Liver (tissue), 9 donors: ENCODE measurements around the gene CLEC20A. TPM values are rescaled to one million over a fixed set of nuclear protein-coding genes. Genes with fewer than 3 reads are reported as not detected.

Experiments
- DNase-seq: peaks from one replicate; pipeline ENCODE4 v3.0.0-alpha.2; 2017; ENCODE audit warnings: low spot score
- H3K27ac ChIP-seq, 2 donors: one replicate each; pipeline ENCODE4 v1.7.0; 2013; ENCODE audit warnings: inconsistent platforms in 2 of 2, low read length in 2 of 2, control low read depth in 1 of 2, low read depth in 1 of 2, mild to moderate bottlenecking in 1 of 2
- H3K27me3 ChIP-seq, 4 donors: one replicate each; pipeline versions ENCODE4 v1.6.1 to v1.7.0; 2013; ENCODE audit warnings: low read length in 3 of 4, inconsistent platforms in 1 of 4, mild to moderate bottlenecking in 1 of 4, moderate library complexity in 1 of 4; ENCODE audit not compliant: control insufficient read depth in 4 of 4, insufficient read depth in 4 of 4
- H3K36me3 ChIP-seq, 4 donors: one replicate each; pipeline versions ENCODE4 v1.6.1 to v1.7.0; 2013; ENCODE audit warnings: low read length in 3 of 4, mild to moderate bottlenecking in 3 of 4, low read depth in 1 of 4, moderate library complexity in 1 of 4; ENCODE audit not compliant: control insufficient read depth in 4 of 4, insufficient read depth in 3 of 4
- H3K4me1 ChIP-seq, 4 donors: one replicate each; pipeline versions ENCODE4 v1.6.1 to v1.7.0; 2013; ENCODE audit warnings: low read length in 3 of 4, mild to moderate bottlenecking in 3 of 4, moderate library complexity in 1 of 4; ENCODE audit not compliant: control insufficient read depth in 4 of 4, insufficient read depth in 4 of 4
- H3K4me3 ChIP-seq, 3 donors: one replicate each; pipeline versions ENCODE4 v1.6.1 to v1.7.0; 2013; ENCODE audit warnings: low read length in 3 of 3, control low read depth in 1 of 3, low read depth in 1 of 3, mild to moderate bottlenecking in 1 of 3
- H3K9ac ChIP-seq, 2 donors: one replicate each; pipeline ENCODE4 v1.7.0; 2013; ENCODE audit warnings: low read length in 2 of 2, mild to moderate bottlenecking in 2 of 2, moderate library complexity in 2 of 2, control low read depth in 1 of 2, low read depth in 1 of 2
- H3K9me3 ChIP-seq, 4 donors: one replicate each; pipeline versions ENCODE4 v1.6.1 to v1.7.0; 2013; ENCODE audit warnings: low read length in 3 of 4; ENCODE audit not compliant: control insufficient read depth in 4 of 4
- EGR1 ChIP-seq, 2 donors: IDR thresholded peaks; 2 replicates each; pipeline ENCODE4 v1.6.1; 2016 to 2018; ENCODE audit warnings: antibody characterized with exemption in 2 of 2, low read depth in 2 of 2
- FOXA1 ChIP-seq: IDR thresholded peaks from 2 replicates; pipeline ENCODE4 v1.6.1; 2016; ENCODE audit warnings: antibody characterized with exemption
- FOXA2 ChIP-seq: IDR thresholded peaks from 2 replicates; pipeline ENCODE4 v1.6.1; 2016; ENCODE audit warnings: antibody characterized with exemption
- GABPA ChIP-seq, 2 donors: IDR thresholded peaks in 1 of 2; conservative IDR thresholded peaks in 1 of 2; 2 replicates each; pipeline ENCODE4 v1.6.1; 2016; ENCODE audit warnings: antibody characterized with exemption in 2 of 2, mild to moderate bottlenecking in 1 of 2, moderate library complexity in 1 of 2
- HNF4A ChIP-seq, 2 donors: conservative IDR thresholded peaks; 2 replicates each; pipeline ENCODE4 v1.6.1; 2016; ENCODE audit warnings: antibody characterized with exemption in 2 of 2, mild to moderate bottlenecking in 2 of 2
- HNF4G ChIP-seq: IDR thresholded peaks from 2 replicates; pipeline ENCODE4 v1.6.1; 2016; ENCODE audit warnings: antibody characterized with exemption
- JUND ChIP-seq, 2 donors: IDR thresholded peaks; 2 replicates each; pipeline ENCODE4 v1.6.1; 2016; ENCODE audit warnings: antibody characterized with exemption in 2 of 2
- NR2F2 ChIP-seq: IDR thresholded peaks from 2 replicates; pipeline ENCODE4 v1.6.1; 2016; ENCODE audit warnings: antibody characterized with exemption
- RAD21 ChIP-seq, 2 donors: IDR thresholded peaks; 2 replicates each; pipeline ENCODE4 v1.6.1; 2016; ENCODE audit warnings: antibody characterized with exemption in 2 of 2, mild to moderate bottlenecking in 2 of 2
- RXRA ChIP-seq, 2 donors: IDR thresholded peaks; 2 replicates each; pipeline ENCODE4 v1.6.1; 2017 to 2018; ENCODE audit warnings: antibody characterized with exemption in 2 of 2, mild to moderate bottlenecking in 1 of 2
- SP1 ChIP-seq: IDR thresholded peaks from 2 replicates; pipeline ENCODE4 v1.6.1; 2018; ENCODE audit warnings: antibody characterized with exemption, mild to moderate bottlenecking
- TAF1 ChIP-seq: conservative IDR thresholded peaks from 2 replicates; pipeline ENCODE4 v1.6.1; 2016; ENCODE audit warnings: antibody characterized with exemption, mild to moderate bottlenecking
- YY1 ChIP-seq: IDR thresholded peaks from 2 replicates; pipeline ENCODE4 v1.6.1; 2016; ENCODE audit warnings: antibody characterized with exemption, mild to moderate bottlenecking
- WGBS: extraction: QIAGEN DNeasy Blood & Tissue Kit; methylation state at CpG from one replicate; pipeline ENCODE4 v1.1.7; 2013; 5-methylcytosine and 5-hydroxymethylcytosine counted together
- polyA plus RNA-seq, 2 donors: library from polyadenylated mRNA; stranded (reverse) in 1 of 2; unstranded in 1 of 2; fragments of 200-250 nt in 1 of 2; fragments of >200 nt in 1 of 2; fragmentation: Nextera tagmentation in 1 of 2; extraction: Ambion mirVana in 1 of 2; gene quantifications; one replicate each; pipeline versions ENCODE4 v1.2.1 to v1.2.3, GENCODE V29; 2013 to 2015
- total RNA-seq, 2 donors: library from RNA; depleted of rRNA; stranded (reverse); fragments of >200 nt; gene quantifications; one replicate each; pipeline ENCODE4 v1.2.3, GENCODE V29; 2014
- TF ChIP-seq, protein P1 (sequence below): IDR thresholded peaks from 2 replicates; pipeline ENCODE4 v1.6.1; 2016; ENCODE audit warnings: antibody characterized with exemption
- TF ChIP-seq, protein P2 (sequence below): IDR thresholded peaks from 2 replicates; pipeline ENCODE4 v1.6.1; 2016; ENCODE audit warnings: antibody characterized with exemption, mild to moderate bottlenecking
- TF ChIP-seq, protein P3 (sequence below): fragments of 150-350 bp; IDR thresholded peaks from 2 replicates; pipeline ENCODE4 v1.5.1; 2017; ENCODE audit warnings: improper control_type of control experiment, low read depth, low read length; ENCODE audit not compliant: missing input control
- TF ChIP-seq, protein P4 (sequence below): IDR thresholded peaks from 2 replicates; pipeline ENCODE4 v1.6.1; 2016; ENCODE audit warnings: antibody characterized with exemption
- TF ChIP-seq, protein P5 (sequence below): IDR thresholded peaks from 2 replicates; pipeline ENCODE4 v1.6.1; 2016; ENCODE audit warnings: antibody characterized with exemption
- donor health status: healthy.
- donor health status: healthy.
- donor health status: healthy.
- donor health status: healthy.
- donor health status: healthy.

CLEC20A gene
- total and polyA plus RNA-seq, 4 donors = 0.33 TPM; not detected in 3

DNA sequence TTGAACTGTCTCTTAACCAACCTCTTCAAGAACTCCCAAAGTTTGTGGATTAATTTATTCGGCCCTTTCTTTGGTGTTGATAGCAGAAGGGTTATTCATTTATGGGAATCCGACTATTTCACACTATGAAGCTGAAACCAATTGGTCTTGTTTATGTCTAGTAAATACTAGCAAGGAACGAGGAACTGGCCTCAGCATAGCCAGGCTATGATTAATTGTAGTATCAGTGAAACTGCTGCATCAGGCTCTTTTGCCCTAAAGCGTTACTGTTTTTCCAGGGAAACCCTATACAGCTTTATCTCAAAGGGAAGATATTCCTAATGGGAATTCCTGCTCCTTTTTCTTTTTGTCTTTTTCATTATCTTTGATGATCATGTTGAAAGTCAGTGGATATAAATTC lies 35.1 kb downstream of the CLEC20A start:
- no peaks in the 10 kb centered on the region for H3K4me1 ChIP-seq

DNA sequence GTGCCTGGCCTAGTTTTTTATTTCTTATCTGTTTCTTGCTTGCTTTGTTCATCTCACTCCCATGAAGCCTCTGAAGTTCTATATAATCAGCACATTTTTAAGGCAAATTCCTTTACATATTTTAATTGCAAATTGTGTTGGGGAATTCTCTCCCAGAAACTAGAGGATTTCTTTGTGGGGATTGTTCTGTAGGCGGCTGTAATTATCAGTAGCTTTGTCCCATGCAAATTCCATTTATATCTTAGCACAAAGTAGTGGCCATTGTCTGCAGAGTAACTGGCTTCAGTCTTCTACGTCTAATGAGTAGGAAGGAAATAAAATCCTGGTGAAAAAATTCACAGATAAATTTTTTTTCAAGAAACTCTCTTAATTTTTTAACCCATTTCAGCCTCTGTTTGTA lies 35.7 kb downstream of the CLEC20A start:
- no peak for DNase-seq
- Histone ChIP-seq H3K9ac (no peak overlapping the region), H3K36me3 (peaks cover 4 to 10% (median 8%) of the 10 kb centered on the region in 4 donors), H3K27ac (no peak overlapping the region), H3K4me3 (no peak overlapping the region), H3K9me3 (no peaks in the 10 kb centered on the region), H3K27me3 (no peaks in the 10 kb centered on the region), H3K4me1 (no peaks in the 10 kb centered on the region)
- WGBS = 80% methylated on average over 2 of the region's 2 CpGs
- TF ChIP-seq, protein P1, sequence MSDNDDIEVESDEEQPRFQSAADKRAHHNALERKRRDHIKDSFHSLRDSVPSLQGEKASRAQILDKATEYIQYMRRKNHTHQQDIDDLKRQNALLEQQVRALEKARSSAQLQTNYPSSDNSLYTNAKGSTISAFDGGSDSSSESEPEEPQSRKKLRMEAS = no peak
- TF ChIP-seq JUND (IDR thresholded peaks at IDR 0.05) = no peak
- TF ChIP-seq EGR1 (IDR thresholded peaks at IDR 0.05; ENCODE audit: low read depth in 2 of 2) = no peak
- TF ChIP-seq, protein P2, sequence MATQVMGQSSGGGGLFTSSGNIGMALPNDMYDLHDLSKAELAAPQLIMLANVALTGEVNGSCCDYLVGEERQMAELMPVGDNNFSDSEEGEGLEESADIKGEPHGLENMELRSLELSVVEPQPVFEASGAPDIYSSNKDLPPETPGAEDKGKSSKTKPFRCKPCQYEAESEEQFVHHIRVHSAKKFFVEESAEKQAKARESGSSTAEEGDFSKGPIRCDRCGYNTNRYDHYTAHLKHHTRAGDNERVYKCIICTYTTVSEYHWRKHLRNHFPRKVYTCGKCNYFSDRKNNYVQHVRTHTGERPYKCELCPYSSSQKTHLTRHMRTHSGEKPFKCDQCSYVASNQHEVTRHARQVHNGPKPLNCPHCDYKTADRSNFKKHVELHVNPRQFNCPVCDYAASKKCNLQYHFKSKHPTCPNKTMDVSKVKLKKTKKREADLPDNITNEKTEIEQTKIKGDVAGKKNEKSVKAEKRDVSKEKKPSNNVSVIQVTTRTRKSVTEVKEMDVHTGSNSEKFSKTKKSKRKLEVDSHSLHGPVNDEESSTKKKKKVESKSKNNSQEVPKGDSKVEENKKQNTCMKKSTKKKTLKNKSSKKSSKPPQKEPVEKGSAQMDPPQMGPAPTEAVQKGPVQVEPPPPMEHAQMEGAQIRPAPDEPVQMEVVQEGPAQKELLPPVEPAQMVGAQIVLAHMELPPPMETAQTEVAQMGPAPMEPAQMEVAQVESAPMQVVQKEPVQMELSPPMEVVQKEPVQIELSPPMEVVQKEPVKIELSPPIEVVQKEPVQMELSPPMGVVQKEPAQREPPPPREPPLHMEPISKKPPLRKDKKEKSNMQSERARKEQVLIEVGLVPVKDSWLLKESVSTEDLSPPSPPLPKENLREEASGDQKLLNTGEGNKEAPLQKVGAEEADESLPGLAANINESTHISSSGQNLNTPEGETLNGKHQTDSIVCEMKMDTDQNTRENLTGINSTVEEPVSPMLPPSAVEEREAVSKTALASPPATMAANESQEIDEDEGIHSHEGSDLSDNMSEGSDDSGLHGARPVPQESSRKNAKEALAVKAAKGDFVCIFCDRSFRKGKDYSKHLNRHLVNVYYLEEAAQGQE = no peak
- no peak for TF ChIP-seq RAD21 (IDR thresholded peaks at IDR 0.05)
- no peak for TF ChIP-seq RXRA (IDR thresholded peaks at IDR 0.05)
- no peak for TF ChIP-seq TAF1
- TF ChIP-seq FOXA1 = no peak
- TF ChIP-seq, protein P3, sequence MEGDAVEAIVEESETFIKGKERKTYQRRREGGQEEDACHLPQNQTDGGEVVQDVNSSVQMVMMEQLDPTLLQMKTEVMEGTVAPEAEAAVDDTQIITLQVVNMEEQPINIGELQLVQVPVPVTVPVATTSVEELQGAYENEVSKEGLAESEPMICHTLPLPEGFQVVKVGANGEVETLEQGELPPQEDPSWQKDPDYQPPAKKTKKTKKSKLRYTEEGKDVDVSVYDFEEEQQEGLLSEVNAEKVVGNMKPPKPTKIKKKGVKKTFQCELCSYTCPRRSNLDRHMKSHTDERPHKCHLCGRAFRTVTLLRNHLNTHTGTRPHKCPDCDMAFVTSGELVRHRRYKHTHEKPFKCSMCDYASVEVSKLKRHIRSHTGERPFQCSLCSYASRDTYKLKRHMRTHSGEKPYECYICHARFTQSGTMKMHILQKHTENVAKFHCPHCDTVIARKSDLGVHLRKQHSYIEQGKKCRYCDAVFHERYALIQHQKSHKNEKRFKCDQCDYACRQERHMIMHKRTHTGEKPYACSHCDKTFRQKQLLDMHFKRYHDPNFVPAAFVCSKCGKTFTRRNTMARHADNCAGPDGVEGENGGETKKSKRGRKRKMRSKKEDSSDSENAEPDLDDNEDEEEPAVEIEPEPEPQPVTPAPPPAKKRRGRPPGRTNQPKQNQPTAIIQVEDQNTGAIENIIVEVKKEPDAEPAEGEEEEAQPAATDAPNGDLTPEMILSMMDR = no peak
- no peak for TF ChIP-seq HNF4A (conservative IDR thresholded peaks at IDR 0.05)
- TF ChIP-seq GABPA (IDR thresholded peaks at IDR 0.05 in 1 of 2, conservative IDR thresholded peaks at IDR 0.05 in 1 of 2) = no peak
- TF ChIP-seq SP1 = no peak
- TF ChIP-seq, protein P4, sequence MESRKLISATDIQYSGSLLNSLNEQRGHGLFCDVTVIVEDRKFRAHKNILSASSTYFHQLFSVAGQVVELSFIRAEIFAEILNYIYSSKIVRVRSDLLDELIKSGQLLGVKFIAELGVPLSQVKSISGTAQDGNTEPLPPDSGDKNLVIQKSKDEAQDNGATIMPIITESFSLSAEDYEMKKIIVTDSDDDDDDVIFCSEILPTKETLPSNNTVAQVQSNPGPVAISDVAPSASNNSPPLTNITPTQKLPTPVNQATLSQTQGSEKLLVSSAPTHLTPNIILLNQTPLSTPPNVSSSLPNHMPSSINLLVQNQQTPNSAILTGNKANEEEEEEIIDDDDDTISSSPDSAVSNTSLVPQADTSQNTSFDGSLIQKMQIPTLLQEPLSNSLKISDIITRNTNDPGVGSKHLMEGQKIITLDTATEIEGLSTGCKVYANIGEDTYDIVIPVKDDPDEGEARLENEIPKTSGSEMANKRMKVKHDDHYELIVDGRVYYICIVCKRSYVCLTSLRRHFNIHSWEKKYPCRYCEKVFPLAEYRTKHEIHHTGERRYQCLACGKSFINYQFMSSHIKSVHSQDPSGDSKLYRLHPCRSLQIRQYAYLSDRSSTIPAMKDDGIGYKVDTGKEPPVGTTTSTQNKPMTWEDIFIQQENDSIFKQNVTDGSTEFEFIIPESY = no peak

More for the DNA sequence above, 35.1 kb downstream of the CLEC20A start:
- Histone ChIP-seq H3K9me3 (no peaks in the 10 kb centered on the region), H3K4me3 (no peak overlapping the region), H3K27ac (no peak overlapping the region), H3K36me3 (peaks cover 4 to 10% (median 8%) of the 10 kb centered on the region in 4 donors), H3K27me3 (no peaks in the 10 kb centered on the region), H3K9ac (no peak overlapping the region)
- TF ChIP-seq EGR1 (IDR thresholded peaks at IDR 0.05; ENCODE audit: low read depth in 2 of 2) (no peak), JUND (IDR thresholded peaks at IDR 0.05) (no peak), HNF4G (no peak), TAF1 (no peak), FOXA1 (no peak), YY1 (no peak), GABPA (IDR thresholded peaks at IDR 0.05 in 1 of 2, conservative IDR thresholded peaks at IDR 0.05 in 1 of 2) (no peak), RAD21 (IDR thresholded peaks at IDR 0.05) (no peak), FOXA2 (no peak), SP1 (no peak), NR2F2 (no peak)
- TF ChIP-seq, protein P3 = no peak
- TF ChIP-seq, protein P4 = no peak
- TF ChIP-seq, protein P5, sequence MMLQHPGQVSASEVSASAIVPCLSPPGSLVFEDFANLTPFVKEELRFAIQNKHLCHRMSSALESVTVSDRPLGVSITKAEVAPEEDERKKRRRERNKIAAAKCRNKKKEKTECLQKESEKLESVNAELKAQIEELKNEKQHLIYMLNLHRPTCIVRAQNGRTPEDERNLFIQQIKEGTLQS = no peak
- 89% methylated on average over 4 of the region's 4 CpGs for WGBS
- no peak for DNase-seq
